ENCODE data around the gene CGNL1.

Gene CGNL1

GRCh38 chr15:57496946-57497869 is 120.9 kb downstream of the CGNL1 start:
- Histone ChIP-seq H3K79me2 (ENCODE audit: low read length) (no peaks in the 10 kb centered on the region), H3K9me3 (ENCODE audit: insufficient read depth, low read length) (no peaks in the 10 kb centered on the region), H3K9ac (ENCODE audit: low read length) (no peak overlapping the region), H2AFZ (ENCODE audit: low read depth, low read length) (no peak overlapping the region), H3K27me3 (ENCODE audit: low read depth, low read length) (peaks cover 5% of the 10 kb centered on the region; the same call in 1 of the 2 replicates), H3K4me1 (ENCODE audit: low read length) (no peaks in the 10 kb centered on the region), H4K20me1 (ENCODE audit: insufficient read depth, low read length) (no peaks in the 10 kb centered on the region), H3K4me3 (ENCODE audit: low read length) (no peak overlapping the region), H3K36me3 (replicated peaks; ENCODE audit: low read depth, low read length) (no peaks in the 10 kb centered on the region), H3K4me2 (ENCODE audit: low read length) (no peak overlapping the region), H3K27ac (ENCODE audit: low read length) (no peak overlapping the region)
- TF ChIP-seq CTCF (IDR thresholded peaks at IDR 0.05; ENCODE audit: low read depth, low read length), result no peak
- no peak for TF ChIP-seq EZH2phosphoT487 (IDR thresholded peaks at IDR 0.05; ENCODE audit: low read depth)

- Histone ChIP-seq H3K9ac (ENCODE audit: low read length) (no peak overlapping the region), H3K27ac (ENCODE audit: low read length) (no peak overlapping the region), H3K36me3 (replicated peaks; ENCODE audit: low read depth, low read length) (no peaks in the 10 kb centered on the region)
Observed at GRCh38 chr15:57500256-57500655, 124.0 kb downstream of the CGNL1 start.

GRCh38 chr15:57500979-57501576 is 124.8 kb downstream of the CGNL1 start:
- Histone ChIP-seq H3K9me3 (ENCODE audit: insufficient read depth, low read length) (no peaks in the 10 kb centered on the region), H2AFZ (ENCODE audit: low read depth, low read length) (no peak overlapping the region), H3K4me1 (ENCODE audit: low read length) (no peaks in the 10 kb centered on the region), H3K27me3 (ENCODE audit: low read depth, low read length) (no peaks in the 10 kb centered on the region), H3K9ac (ENCODE audit: low read length) (no peak overlapping the region), H3K36me3 (replicated peaks; ENCODE audit: low read depth, low read length) (no peaks in the 10 kb centered on the region), H3K4me3 (ENCODE audit: low read length) (no peak overlapping the region), H3K4me2 (ENCODE audit: low read length) (no peak overlapping the region), H4K20me1 (ENCODE audit: insufficient read depth, low read length) (no peaks in the 10 kb centered on the region), H3K27ac (ENCODE audit: low read length) (no peak overlapping the region), H3K79me2 (ENCODE audit: low read length) (no peaks in the 10 kb centered on the region)
- TF ChIP-seq CTCF (IDR thresholded peaks at IDR 0.05; ENCODE audit: low read depth, low read length) (no peak), EZH2phosphoT487 (IDR thresholded peaks at IDR 0.05; ENCODE audit: low read depth) (no peak)

More at GRCh38 chr15:57500256-57500655, 124.0 kb downstream of the CGNL1 start:
- H3K4me1 ChIP-seq (ENCODE audit: low read length), result no peaks in the 10 kb centered on the region
- no peak overlapping the region for H2AFZ ChIP-seq (ENCODE audit: low read depth, low read length)
- H3K9me3 ChIP-seq (ENCODE audit: insufficient read depth, low read length), result no peaks in the 10 kb centered on the region
- TF ChIP-seq EZH2phosphoT487 (IDR thresholded peaks at IDR 0.05; ENCODE audit: low read depth) (no peak), CTCF (IDR thresholded peaks at IDR 0.05; ENCODE audit: low read depth, low read length) (no peak)
- no peak overlapping the region for H3K4me3 ChIP-seq (ENCODE audit: low read length)
- no peaks in the 10 kb centered on the region for H3K79me2 ChIP-seq (ENCODE audit: low read length)
- no peaks in the 10 kb centered on the region for H4K20me1 ChIP-seq (ENCODE audit: insufficient read depth, low read length)
- no peak overlapping the region for H3K4me2 ChIP-seq (ENCODE audit: low read length)
- H3K27me3 ChIP-seq (ENCODE audit: low read depth, low read length), result no peaks in the 10 kb centered on the region

- TF ChIP-seq EZH2phosphoT487 (IDR thresholded peaks at IDR 0.05; ENCODE audit: low read depth) (no peak), CTCF (IDR thresholded peaks at IDR 0.05; ENCODE audit: low read depth, low read length) (no peak)
- Histone ChIP-seq H3K36me3 (replicated peaks; ENCODE audit: low read depth, low read length) (no peaks in the 10 kb centered on the region), H3K9me3 (ENCODE audit: insufficient read depth, low read length) (no peaks in the 10 kb centered on the region), H3K4me1 (ENCODE audit: low read length) (no peaks in the 10 kb centered on the region), H3K79me2 (ENCODE audit: low read length) (no peaks in the 10 kb centered on the region), H3K27me3 (ENCODE audit: low read depth, low read length) (no peaks in the 10 kb centered on the region), H2AFZ (ENCODE audit: low read depth, low read length) (no peak overlapping the region), H3K9ac (ENCODE audit: low read length) (no peak overlapping the region), H4K20me1 (ENCODE audit: insufficient read depth, low read length) (no peaks in the 10 kb centered on the region), H3K4me3 (ENCODE audit: low read length) (no peak overlapping the region), H3K4me2 (ENCODE audit: low read length) (no peak overlapping the region), H3K27ac (ENCODE audit: low read length) (no peak overlapping the region)
Observed at GRCh38 chr15:57502116-57502515, 125.8 kb downstream of the CGNL1 start.

All from OCI-LY3 (cell line).